Neural cell (in vitro differentiated cells): Measurements from ENCODE around the gene GPLD1. TPM values are rescaled to one million over a fixed set of nuclear protein-coding genes. Genes with fewer than 3 reads are reported as not detected.

Experiments used
- H2AFZ ChIP-seq: fragments of 200-600, 300-800 bp; sonication (generic), shearing (Covaris generic); 2 replicates; pipeline ENCODE4 v1.6.0; 2014; ENCODE audit warnings: low read depth, mild to moderate bottlenecking, antibody characterized with exemption, low read length, moderate library complexity
- H3F3A ChIP-seq: fragments of 200-600 bp; shearing (Covaris generic); 2 replicates; pipeline ENCODE4 v1.6.1; 2016; ENCODE audit warnings: mild to moderate bottlenecking, moderate library complexity, mixed read lengths, antibody characterized with exemption, low read length; ENCODE audit not compliant: insufficient read depth, poor library complexity, severe bottlenecking
- H3K27ac ChIP-seq: fragments of 200-600, 300-800 bp; sonication (generic), shearing (Covaris generic); 2 replicates; pipeline ENCODE4 v1.5.1; 2014; ENCODE audit warnings: mild to moderate bottlenecking, low read length, moderate library complexity
- H3K27me3 ChIP-seq: fragments of 300-800, 200-600 bp; sonication (generic), shearing (Covaris generic); 2 replicates; pipeline ENCODE4 v1.6.0; 2014; ENCODE audit warnings: mild to moderate bottlenecking, low read depth, low read length, moderate library complexity; ENCODE audit not compliant: insufficient read depth
- H3K36me3 ChIP-seq: fragments of 300-800, 200-600 bp; sonication (generic), shearing (Covaris generic); 2 replicates; pipeline ENCODE4 v1.5.1; 2014; ENCODE audit warnings: mild to moderate bottlenecking, antibody characterized with exemption, low read length, moderate library complexity; ENCODE audit not compliant: insufficient read depth
- H3K4me2 ChIP-seq: fragments of 300-800, 200-600 bp; sonication (generic), shearing (Covaris generic); 2 replicates; pipeline ENCODE4 v1.6.0; 2014; ENCODE audit warnings: mild to moderate bottlenecking, low read length
- H3K4me3 ChIP-seq: fragments of 300-800, 200-600 bp; sonication (generic), shearing (Covaris generic); 2 replicates; pipeline ENCODE4 v1.5.1; 2014; ENCODE audit warnings: mild to moderate bottlenecking, low read length, moderate library complexity
- H3K79me2 ChIP-seq: fragments of 200-600 bp; shearing (Covaris generic); replicated peaks from 2 replicates; pipeline ENCODE4 v1.6.0; 2014; ENCODE audit warnings: mild to moderate bottlenecking, low read length, moderate library complexity; ENCODE audit not compliant: insufficient read depth
- H3K9ac ChIP-seq: fragments of 300-800, 200-600 bp; sonication (generic), shearing (Covaris generic); 2 replicates; pipeline ENCODE4 v1.6.1; 2016; ENCODE audit warnings: mild to moderate bottlenecking, low read length, mixed read lengths
- H3K9me2 ChIP-seq: fragments of 200-600 bp; shearing (Covaris generic); 2 replicates; pipeline ENCODE4 v1.6.1; 2016; ENCODE audit warnings: mild to moderate bottlenecking, low read length, mixed read lengths; ENCODE audit not compliant: insufficient read depth
- H3K9me3 ChIP-seq: fragments of 200-600, 300-800 bp; sonication (generic), shearing (Covaris generic); 2 replicates; pipeline ENCODE4 v1.6.1; 2016; ENCODE audit warnings: mild to moderate bottlenecking, mixed run types, low read length, moderate library complexity, mixed read lengths
- H4K20me1 ChIP-seq: fragments of 200-600 bp; shearing (Covaris generic); 2 replicates; pipeline ENCODE4 v1.6.1; 2016; ENCODE audit warnings: mild to moderate bottlenecking, mixed run types; ENCODE audit not compliant: insufficient read depth
- CTCF ChIP-seq: fragments of 450-650 bp; IDR thresholded peaks from 2 replicates; pipeline ENCODE4 v1.5.1; 2014; ENCODE audit warnings: antibody characterized with exemption, mild to moderate bottlenecking, moderate library complexity; ENCODE audit not compliant: poor library complexity, severe bottlenecking
- EP300 ChIP-seq: fragments of 450-650 bp; conservative IDR thresholded peaks from 2 replicates; pipeline ENCODE4 v1.6.1; 2014; ENCODE audit warnings: antibody characterized with exemption, mild to moderate bottlenecking, moderate library complexity; ENCODE audit not compliant: poor library complexity, severe bottlenecking
- EZH2 ChIP-seq: fragments of 200-600, 300-800 bp; shearing (Covaris generic), sonication (generic); IDR thresholded peaks from 2 replicates; pipeline ENCODE4 v1.6.1; 2014; ENCODE audit warnings: antibody characterized with exemption, low read length, borderline replicate concordance, mild to moderate bottlenecking; ENCODE audit not compliant: insufficient read depth, poor library complexity, severe bottlenecking
- MXI1 ChIP-seq: fragments of 450-650 bp; conservative IDR thresholded peaks from 2 replicates; pipeline ENCODE4 v1.6.1; 2014; ENCODE audit warnings: antibody characterized with exemption, mild to moderate bottlenecking; ENCODE audit not compliant: poor library complexity, severe bottlenecking
- POLR2AphosphoS5 ChIP-seq: IDR thresholded peaks from 2 replicates; pipeline ENCODE4 v1.6.1; 2012
- RAD21 ChIP-seq: fragments of 450-650 bp; conservative IDR thresholded peaks from 2 replicates; pipeline ENCODE4 v1.6.1; 2014; ENCODE audit warnings: antibody characterized with exemption, mild to moderate bottlenecking, moderate library complexity
- REST ChIP-seq: IDR thresholded peaks from 2 replicates; pipeline ENCODE4 v1.6.1; 2012; ENCODE audit warnings: borderline replicate concordance
- SMC3 ChIP-seq: fragments of 450-650 bp; conservative IDR thresholded peaks from 2 replicates; pipeline ENCODE4 v1.6.1; 2014; ENCODE audit warnings: antibody characterized with exemption, mild to moderate bottlenecking, moderate library complexity; ENCODE audit not compliant: poor library complexity
- TAF1 ChIP-seq: IDR thresholded peaks from 2 replicates; pipeline ENCODE4 v1.6.1; 2012; ENCODE audit warnings: low read depth
- polyA plus RNA-seq: library from polyadenylated mRNA; depleted of rRNA; stranded (reverse); fragments of >200 nt; gene quantifications from 2 replicates; pipeline ENCODE4 v1.2.3, GENCODE V29; 2014

GPLD1 gene
- polyA plus RNA-seq, 1 donor from 2014 or later: 11.0 TPM

- H3K4me2 ChIP-seq: no peak overlapping the region
- H3K9ac ChIP-seq: no peak overlapping the region
- no peaks in the 10 kb centered on the region for H3K79me2 ChIP-seq
- H3K27me3 ChIP-seq: no peaks in the 10 kb centered on the region
- H4K20me1 ChIP-seq: no peaks in the 10 kb centered on the region
- H2AFZ ChIP-seq: no peak overlapping the region
- H3K9me3 ChIP-seq: no peaks in the 10 kb centered on the region
- no peak overlapping the region for H3K27ac ChIP-seq
- TF ChIP-seq RAD21: no peak
- TF ChIP-seq POLR2AphosphoS5: no peak
- no peak for TF ChIP-seq CTCF
- no peak for TF ChIP-seq MXI1
- no peak for TF ChIP-seq EZH2
- TF ChIP-seq SMC3: no peak
- TF ChIP-seq EP300: no peak
- TF ChIP-seq TAF1: no peak
- TF ChIP-seq REST: no peak
- no peaks in the 10 kb centered on the region for H3F3A ChIP-seq
- no peak overlapping the region for H3K4me3 ChIP-seq
- H3K36me3 ChIP-seq: no peaks in the 10 kb centered on the region
- no peaks in the 10 kb centered on the region for H3K9me2 ChIP-seq
Observed at GRCh38 chr6:24451581-24452388, 37.6 kb downstream of the GPLD1 start.

- Histone ChIP-seq H3F3A (no peaks in the 10 kb centered on the region), H3K27me3 (no peaks in the 10 kb centered on the region), H3K36me3 (no peaks in the 10 kb centered on the region), H3K79me2 (no peaks in the 10 kb centered on the region), H3K4me2 (no peak overlapping the region), H2AFZ (no peak overlapping the region), H3K27ac (no peak overlapping the region), H3K9me2 (no peaks in the 10 kb centered on the region), H3K9me3 (no peaks in the 10 kb centered on the region), H4K20me1 (no peaks in the 10 kb centered on the region), H3K4me3 (no peak overlapping the region), H3K9ac (no peak overlapping the region)
- TF ChIP-seq RAD21 (no peak), TAF1 (no peak), EP300 (no peak), POLR2AphosphoS5 (no peak), CTCF (no peak), EZH2 (no peak), REST (no peak), MXI1 (no peak), SMC3 (no peak)
Observed at GRCh38 chr6:24448828-24449525, 40.4 kb downstream of the GPLD1 start.
